Spleen (tissue), 11 donors: ENCODE data around the gene TOP1. TPM values are rescaled to one million over a fixed set of nuclear protein-coding genes. Genes with fewer than 3 reads are reported as not detected.

Source experiments
- DNase-seq: peaks from one replicate; pipeline ENCODE4 v3.0.0-alpha.2; 2020
- H3K27ac ChIP-seq, 8 donors: fragments of 200-600 bp; sonication (generic) in 7 of 8; 1 replicate in 4 of 8; 2 replicates in 4 of 8; pipeline versions ENCODE4 v1.5.0 to v1.8.0; 2016 to 2021; ENCODE audit warnings: inconsistent platforms in 4 of 8, mild to moderate bottlenecking in 4 of 8, moderate library complexity in 1 of 8
- H3K27me3 ChIP-seq, 7 donors: fragments of 200-600 bp; sonication (generic) in 6 of 7; replicated peaks in 1 of 7; 1 replicate in 4 of 7; 2 replicates in 3 of 7; pipeline versions ENCODE4 v1.5.0 to v1.8.0; 2016 to 2021; ENCODE audit warnings: inconsistent platforms in 3 of 7, mild to moderate bottlenecking in 1 of 7
- H3K36me3 ChIP-seq, 6 donors: fragments of 200-600 bp; sonication (generic) in 5 of 6; 1 replicate in 4 of 6; 2 replicates in 2 of 6; pipeline versions ENCODE4 v1.5.0 to v1.8.0; 2016 to 2021; ENCODE audit warnings: inconsistent platforms in 2 of 6
- H3K4me1 ChIP-seq, 6 donors: fragments of 200-600 bp; sonication (generic) in 5 of 6; 1 replicate in 3 of 6; 2 replicates in 3 of 6; pipeline versions ENCODE4 v1.5.0 to v1.8.0; 2016 to 2021; ENCODE audit warnings: inconsistent platforms in 3 of 6
- H3K4me3 ChIP-seq, 8 donors: fragments of 200-600 bp; sonication (generic) in 7 of 8; 1 replicate in 4 of 8; 2 replicates in 4 of 8; pipeline versions ENCODE4 v1.5.0 to v1.8.0; 2016 to 2021; ENCODE audit warnings: inconsistent platforms in 4 of 8, mild to moderate bottlenecking in 4 of 8, moderate library complexity in 2 of 8
- H3K9me3 ChIP-seq, 8 donors: fragments of 200-600 bp; sonication (generic) in 7 of 8; 1 replicate in 4 of 8; 2 replicates in 4 of 8; pipeline versions ENCODE4 v1.5.0 to v1.8.0; 2016 to 2021; ENCODE audit warnings: inconsistent platforms in 4 of 8
- POLR2A ChIP-seq, 3 donors: fragments of 450-650 bp; IDR thresholded peaks; one replicate each; pipeline ENCODE4 v1.5.1; 2017; ENCODE audit warnings: antibody characterized with exemption in 3 of 3, mild to moderate bottlenecking in 1 of 3
- POLR2AphosphoS5 ChIP-seq, 3 donors: sonication (generic); formaldehyde crosslinking; IDR thresholded peaks; one replicate each; pipeline ENCODE4 v1.5.1; 2017; ENCODE audit warnings: antibody characterized with exemption in 3 of 3
- WGBS, 5 donors: extraction: QIAGEN DNeasy Blood & Tissue Kit in 3 of 5; methylation state at CpG; one replicate each; pipeline versions ENCODE4 v1.1.5 to v1.1.7; 2013 to 2018; 5-methylcytosine and 5-hydroxymethylcytosine counted together
- intact Hi-C: fragments of 100-400 bp; cut with DNase I; formaldehyde crosslinking; loops from one replicate; pipeline ENCODE4 v1.15.0; 2023; ENCODE audit warnings: low total_unique reads
- polyA plus RNA-seq, 3 donors: library from polyadenylated mRNA; stranded (reverse); fragments of 200-250 nt; gene quantifications; one replicate each; pipeline ENCODE4 v1.2.1, GENCODE V29; 2013
- total RNA-seq, 7 donors: library from RNA; depleted of rRNA in 3 of 7; stranded (reverse); fragments of >200 nt in 3 of 7; fragmentation: NEBNext Ultra II Directional in 4 of 7; extraction: Animal tissue kit (Norgen Biotek cat#: 25700) in 4 of 7; gene quantifications; one replicate each; pipeline versions ENCODE4 v1.1.0 to v1.2.1, GENCODE V29; 2016 to 2021
- TF ChIP-seq, protein P1 (sequence below), 11 experiments: fragments of 200-600 bp in 7 of 11; fragments of 450-650 bp in 4 of 11; sonication (generic) in 4 of 11; IDR thresholded peaks in 8 of 11; conservative IDR thresholded peaks in 3 of 11; 1 replicate in 7 of 11; 2 replicates in 4 of 11; pipeline versions ENCODE4 v1.4.0 to v1.8.0; 2016 to 2021; ENCODE audit warnings: antibody characterized with exemption in 11 of 11, inconsistent platforms in 4 of 11, mild to moderate bottlenecking in 1 of 11
- donor health status: healthy with polysubstance abuse.
- donor health status: DM: no; HTN: no; CAD: no; lungs with moderate emphysema.
- donor health status: DM: no; HTN: no; CAD: no.
- donor health status: Bipolar disorder and iron deficiency.
- donor health status: healthy.
- donor health status: DM: no; HTN: no; CAD: no.
- donor health status: DM: yes; HTN: yes; CAD: no.

Gene TOP1
- total and polyA plus RNA-seq, 10 donors = 20.7 to 74.6 (median 44.8) TPM

GRCh38 chr20:41078329-41078728 is 49.7 kb downstream of the TOP1 start:
- H3K4me3 ChIP-seq = no peak overlapping the region
- H3K36me3 ChIP-seq = peaks cover 0 to 80% (median 30%) of the 10 kb centered on the region in 6 donors
- TF ChIP-seq, protein P1, sequence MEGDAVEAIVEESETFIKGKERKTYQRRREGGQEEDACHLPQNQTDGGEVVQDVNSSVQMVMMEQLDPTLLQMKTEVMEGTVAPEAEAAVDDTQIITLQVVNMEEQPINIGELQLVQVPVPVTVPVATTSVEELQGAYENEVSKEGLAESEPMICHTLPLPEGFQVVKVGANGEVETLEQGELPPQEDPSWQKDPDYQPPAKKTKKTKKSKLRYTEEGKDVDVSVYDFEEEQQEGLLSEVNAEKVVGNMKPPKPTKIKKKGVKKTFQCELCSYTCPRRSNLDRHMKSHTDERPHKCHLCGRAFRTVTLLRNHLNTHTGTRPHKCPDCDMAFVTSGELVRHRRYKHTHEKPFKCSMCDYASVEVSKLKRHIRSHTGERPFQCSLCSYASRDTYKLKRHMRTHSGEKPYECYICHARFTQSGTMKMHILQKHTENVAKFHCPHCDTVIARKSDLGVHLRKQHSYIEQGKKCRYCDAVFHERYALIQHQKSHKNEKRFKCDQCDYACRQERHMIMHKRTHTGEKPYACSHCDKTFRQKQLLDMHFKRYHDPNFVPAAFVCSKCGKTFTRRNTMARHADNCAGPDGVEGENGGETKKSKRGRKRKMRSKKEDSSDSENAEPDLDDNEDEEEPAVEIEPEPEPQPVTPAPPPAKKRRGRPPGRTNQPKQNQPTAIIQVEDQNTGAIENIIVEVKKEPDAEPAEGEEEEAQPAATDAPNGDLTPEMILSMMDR (IDR thresholded peaks at IDR 0.05 in 8 of 11, conservative IDR thresholded peaks at IDR 0.05 in 3 of 11) = peak in 10 of 11 experiments; percentile 23 to 56 (median 44)
- TF ChIP-seq POLR2A (IDR thresholded peaks at IDR 0.05) = no peak
- no peaks in the 10 kb centered on the region for H3K27me3 ChIP-seq
- H3K4me1 ChIP-seq = peaks cover 25 to 67% (median 39%) of the 10 kb centered on the region in 6 donors
- intact Hi-C loops = no loop called here
- H3K9me3 ChIP-seq = no peaks in the 10 kb centered on the region
- DNase-seq = no peak
- H3K27ac ChIP-seq = peak overlapping the region in 6 of 8 donors; percentile 24 to 71 (median 52)

- H3K27me3 ChIP-seq = no peaks in the 10 kb centered on the region
- TF ChIP-seq POLR2AphosphoS5 (IDR thresholded peaks at IDR 0.05) (no peak), POLR2A (IDR thresholded peaks at IDR 0.05) (no peak)
- TF ChIP-seq, protein P1 (IDR thresholded peaks at IDR 0.05 in 8 of 11, conservative IDR thresholded peaks at IDR 0.05 in 3 of 11) = no peak
- DNase-seq = no peak
- WGBS, 5 donors = 83 to 100% (median 92%) methylated on average over 2 of the region's 2 CpGs
- no peaks in the 10 kb centered on the region for H3K9me3 ChIP-seq
- peak overlapping the region in 4 of 8 donors; percentile 30 to 71 (median 56) for H3K27ac ChIP-seq
- no peak overlapping the region for H3K4me3 ChIP-seq
- peaks cover 0 to 87% (median 35%) of the 10 kb centered on the region in 6 donors for H3K36me3 ChIP-seq
- peaks cover 22 to 59% (median 31%) of the 10 kb centered on the region in 6 donors for H3K4me1 ChIP-seq
- intact Hi-C loops = no loop called here
These were observed 50.4 kb downstream of the TOP1 start for GRCh38 chr20:41079066-41079465.

DNA sequence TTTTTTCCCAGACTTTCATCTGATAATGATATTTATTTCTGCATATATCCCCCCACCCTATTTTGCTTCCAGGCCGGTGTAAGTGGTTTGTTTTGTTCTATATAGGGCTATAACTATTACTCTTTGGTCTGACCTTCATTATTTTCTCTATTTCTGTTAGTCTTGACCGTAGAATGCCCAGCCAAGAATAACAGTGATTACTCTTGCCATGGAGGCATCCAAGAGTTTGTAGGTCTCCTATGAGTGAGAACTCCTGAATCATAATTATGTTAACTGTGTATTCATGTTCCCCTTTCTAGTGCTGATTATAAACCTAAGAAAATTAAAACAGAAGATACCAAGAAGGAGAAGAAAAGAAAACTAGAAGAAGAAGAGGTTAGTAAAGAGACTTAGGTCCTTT is 52.2 kb downstream of the TOP1 start:
- H3K4me3 ChIP-seq = no peak overlapping the region
- intact Hi-C loops = no loop called here
- H3K9me3 ChIP-seq = no peaks in the 10 kb centered on the region
- 93 to 99% (median 94%) methylated on average over 2 of the region's 2 CpGs for WGBS, 5 donors
- no peak overlapping the region for H3K27ac ChIP-seq
- H3K27me3 ChIP-seq = no peaks in the 10 kb centered on the region
- TF ChIP-seq, protein P1 (IDR thresholded peaks at IDR 0.05 in 8 of 11, conservative IDR thresholded peaks at IDR 0.05 in 3 of 11) = no peak
- TF ChIP-seq POLR2A (IDR thresholded peaks at IDR 0.05) = no peak
- TF ChIP-seq POLR2AphosphoS5 (IDR thresholded peaks at IDR 0.05) = no peak
- DNase-seq = no peak
- peaks cover 3 to 100% (median 50%) of the 10 kb centered on the region in 6 donors for H3K36me3 ChIP-seq
- peaks cover 16 to 48% (median 23%) of the 10 kb centered on the region in 6 donors for H3K4me1 ChIP-seq

GRCh38 chr20:41081276-41081814 is 52.7 kb downstream of the TOP1 start:
- no peak for TF ChIP-seq POLR2A (IDR thresholded peaks at IDR 0.05)
- no peak for TF ChIP-seq POLR2AphosphoS5 (IDR thresholded peaks at IDR 0.05)
- TF ChIP-seq, protein P1 (IDR thresholded peaks at IDR 0.05 in 8 of 11, conservative IDR thresholded peaks at IDR 0.05 in 3 of 11) = no peak
- H3K4me1 ChIP-seq = peaks cover 16 to 49% (median 21%) of the 10 kb centered on the region in 6 donors
- no peak for DNase-seq
- intact Hi-C loops = no loop called here
- H3K4me3 ChIP-seq = no peak overlapping the region
- no peaks in the 10 kb centered on the region for H3K9me3 ChIP-seq
- no peaks in the 10 kb centered on the region for H3K27me3 ChIP-seq
- H3K36me3 ChIP-seq = peaks cover 3 to 100% (median 53%) of the 10 kb centered on the region in 6 donors
- H3K27ac ChIP-seq = no peak overlapping the region
